ENCODE data around the gene COX10.

Gene COX10

DNA sequence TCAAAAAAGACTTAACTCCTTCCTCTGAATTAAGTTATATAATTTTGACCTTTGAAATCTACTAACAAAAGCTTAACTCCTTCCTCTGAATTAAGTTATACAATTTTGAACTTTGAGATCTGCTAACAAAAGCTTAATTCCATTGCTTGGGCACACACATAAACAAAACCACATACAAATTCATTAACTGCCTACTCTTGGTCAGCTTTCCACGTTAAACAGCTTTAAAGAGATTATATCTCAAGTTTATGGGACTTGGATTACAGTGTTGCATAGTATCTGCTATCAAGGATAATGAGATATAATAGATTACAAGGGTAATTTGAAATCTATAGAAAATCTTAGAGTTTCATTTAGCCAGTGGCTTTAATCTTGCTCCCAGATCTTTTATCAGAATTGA is 23.5 kb downstream of the COX10 start:
- no peak for DNase-seq
- Mint-ChIP-seq H3K27me3 (no peaks in the 10 kb centered on the region), H3K36me3 (ENCODE audit: low read depth) (peaks cover 18% of the 10 kb centered on the region), H3K27ac (no peak overlapping the region), H3K4me3 (no peak overlapping the region), H3K4me1 (peaks cover 42% of the 10 kb centered on the region), H3K9me3 (no peaks in the 10 kb centered on the region)
- ATAC-seq: no peak

GRCh38 chr17:14094676-14095601 is 25.6 kb downstream of the COX10 start:
- Mint-ChIP-seq H3K4me1 (peaks cover 24% of the 10 kb centered on the region), H3K9me3 (no peaks in the 10 kb centered on the region), H3K4me3 (no peak overlapping the region), H3K36me3 (ENCODE audit: low read depth) (peaks cover 17% of the 10 kb centered on the region), H3K27ac (no peak overlapping the region), H3K27me3 (no peaks in the 10 kb centered on the region)
- no peak for DNase-seq
- ATAC-seq: no peak

DNA sequence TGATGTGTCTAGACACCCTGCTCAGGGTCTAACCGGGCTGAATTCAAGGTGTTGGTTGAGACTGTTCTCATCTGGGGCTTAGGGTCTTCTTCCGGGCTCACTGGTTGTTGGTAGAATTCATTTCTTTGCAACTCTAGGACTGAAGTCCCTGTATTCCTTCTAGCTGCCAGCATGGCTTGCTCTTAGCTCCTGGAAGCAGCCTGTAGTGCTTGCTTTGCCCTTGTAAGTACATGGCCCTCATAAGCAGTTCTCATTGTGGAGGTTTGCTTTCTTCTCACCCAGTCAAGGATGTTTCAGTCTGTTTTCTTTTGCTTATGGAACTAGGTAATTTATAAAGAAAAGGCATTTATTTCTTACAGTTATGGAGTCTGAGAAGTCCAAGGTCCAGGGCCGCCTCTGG is 26.3 kb downstream of the COX10 start:
- Mint-ChIP-seq H3K27me3 (no peaks in the 10 kb centered on the region), H3K27ac (no peak overlapping the region), H3K4me1 (peaks cover 21% of the 10 kb centered on the region)

GRCh38 chr17:14098246-14098645 is 28.9 kb downstream of the COX10 start:
- Mint-ChIP-seq H3K36me3 (ENCODE audit: low read depth) (peaks cover 24% of the 10 kb centered on the region), H3K27ac (no peak overlapping the region), H3K27me3 (no peaks in the 10 kb centered on the region)

More for the DNA sequence above, 26.3 kb downstream of the COX10 start:
- peaks cover 15% of the 10 kb centered on the region for H3K36me3 Mint-ChIP-seq (ENCODE audit: low read depth)
- H3K9me3 Mint-ChIP-seq: no peaks in the 10 kb centered on the region
- H3K4me3 Mint-ChIP-seq: no peak overlapping the region
- DNase-seq: no peak
- ATAC-seq: no peak

GRCh38 chr17:14101976-14102375 is 32.7 kb downstream of the COX10 start:
- ATAC-seq (no peak), DNase-seq (no peak)
- H3K9me3 Mint-ChIP-seq: no peaks in the 10 kb centered on the region
- no peaks in the 10 kb centered on the region for H3K27me3 Mint-ChIP-seq
- H3K27ac Mint-ChIP-seq: no peak overlapping the region
- H3K36me3 Mint-ChIP-seq (ENCODE audit: low read depth): peaks cover 26% of the 10 kb centered on the region
- no peak overlapping the region for H3K4me3 Mint-ChIP-seq
- peaks cover 6% of the 10 kb centered on the region for H3K4me1 Mint-ChIP-seq

More at GRCh38 chr17:14098246-14098645, 28.9 kb downstream of the COX10 start:
- no peak for DNase-seq
- Mint-ChIP-seq H3K4me1 (peaks cover 7% of the 10 kb centered on the region), H3K4me3 (no peak overlapping the region), H3K9me3 (no peaks in the 10 kb centered on the region)
- ATAC-seq: no peak

DNA sequence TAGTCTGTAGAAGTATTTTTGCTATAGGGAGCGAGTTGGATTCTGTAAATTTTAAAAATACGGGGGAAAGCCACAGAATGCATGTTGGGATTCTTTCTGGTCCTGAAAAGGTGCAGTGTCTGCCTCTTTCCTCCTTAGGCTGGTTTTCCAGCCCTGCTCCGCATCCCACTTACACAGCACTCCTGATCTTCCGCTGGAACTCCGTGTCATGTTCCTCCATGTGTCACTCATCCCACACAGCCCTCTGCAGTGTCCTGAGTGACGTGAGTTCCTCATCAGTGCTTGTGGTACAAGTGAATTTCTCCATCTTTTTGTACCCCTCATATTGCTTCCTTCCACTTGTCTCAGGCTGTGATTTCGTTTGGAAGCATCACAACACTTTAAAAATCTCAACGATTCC is 34.5 kb downstream of the COX10 start:
- no peaks in the 10 kb centered on the region for H3K9me3 Mint-ChIP-seq
- DNase-seq (no peak), ATAC-seq (no peak)
- H3K27ac Mint-ChIP-seq: no peak overlapping the region
- H3K4me1 Mint-ChIP-seq: peaks cover 24% of the 10 kb centered on the region
- H3K27me3 Mint-ChIP-seq: no peaks in the 10 kb centered on the region
- no peak overlapping the region for H3K4me3 Mint-ChIP-seq
- H3K36me3 Mint-ChIP-seq (ENCODE audit: low read depth): peaks cover 31% of the 10 kb centered on the region

DNA sequence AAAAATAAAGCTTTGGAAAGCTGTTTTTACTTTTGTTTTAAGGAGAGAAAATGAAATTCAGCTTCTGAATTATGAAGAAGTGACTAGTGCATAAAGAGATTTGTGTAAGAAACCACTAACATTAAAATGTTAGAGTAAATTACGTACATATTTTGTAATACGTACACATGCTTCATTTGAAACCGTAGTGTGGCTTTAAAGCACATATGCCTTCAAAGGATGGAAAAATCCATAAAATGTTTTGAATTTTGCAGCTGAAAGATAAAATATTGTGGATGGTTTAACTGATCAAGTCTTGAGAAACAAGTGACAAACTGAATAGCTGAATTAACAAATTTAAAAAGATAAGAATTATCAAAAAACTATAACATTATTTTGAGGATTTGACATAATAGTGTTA is 35.4 kb downstream of the COX10 start:
- Mint-ChIP-seq H3K4me1 (peaks cover 24% of the 10 kb centered on the region), H3K4me3 (no peak overlapping the region), H3K27ac (no peak overlapping the region), H3K27me3 (no peaks in the 10 kb centered on the region), H3K9me3 (no peaks in the 10 kb centered on the region), H3K36me3 (ENCODE audit: low read depth) (peaks cover 35% of the 10 kb centered on the region)
- DNase-seq: no peak
- no peak for ATAC-seq

DNA sequence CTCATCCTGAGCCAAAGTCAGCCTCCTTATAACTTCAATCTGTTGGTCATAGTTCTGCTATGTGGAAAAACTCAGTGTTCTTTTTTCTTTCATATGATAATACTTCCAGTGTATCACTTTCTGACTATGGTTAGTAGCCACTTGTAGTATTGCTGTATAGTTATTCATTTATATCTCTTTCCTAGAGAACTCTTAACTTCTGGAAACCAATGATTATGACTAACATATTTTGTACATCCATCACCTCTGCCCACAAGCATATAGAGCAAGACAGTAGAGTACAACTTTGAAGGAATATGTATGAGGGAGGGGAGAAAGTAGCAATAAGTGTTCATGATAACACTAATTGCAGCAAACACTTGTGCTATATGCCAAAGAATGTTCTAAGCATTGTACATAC is 38.6 kb downstream of the COX10 start:
- peaks cover 33% of the 10 kb centered on the region for H3K36me3 Mint-ChIP-seq (ENCODE audit: low read depth)
- H3K4me1 Mint-ChIP-seq: peaks cover 37% of the 10 kb centered on the region
- H3K27ac Mint-ChIP-seq: no peak overlapping the region
- no peak overlapping the region for H3K4me3 Mint-ChIP-seq
- ATAC-seq (peak; percentile 66), DNase-seq (no peak)
- no peaks in the 10 kb centered on the region for H3K9me3 Mint-ChIP-seq
- no peaks in the 10 kb centered on the region for H3K27me3 Mint-ChIP-seq

DNA sequence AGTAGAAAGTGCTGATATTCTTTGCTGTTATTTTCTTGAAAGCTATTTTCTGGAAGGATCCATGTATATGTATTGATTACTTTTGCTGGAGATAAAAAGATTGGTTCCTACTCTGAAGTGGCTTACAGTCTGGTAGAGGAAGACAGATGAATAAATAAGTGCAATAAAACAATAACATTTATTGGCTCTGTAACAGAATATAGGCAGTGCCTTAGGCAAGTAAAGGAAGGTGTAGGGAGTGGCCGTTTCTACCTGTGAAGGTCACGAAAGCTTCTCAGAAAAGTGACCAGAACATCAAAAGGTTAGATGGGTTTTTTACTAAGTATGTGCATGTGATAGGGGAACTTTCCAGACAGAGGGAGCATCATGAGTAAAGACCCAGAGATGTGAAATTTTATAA is 43.1 kb downstream of the COX10 start:
- no peak overlapping the region for H3K27ac Mint-ChIP-seq
- H3K36me3 Mint-ChIP-seq (ENCODE audit: low read depth): peaks cover 41% of the 10 kb centered on the region
- H3K9me3 Mint-ChIP-seq: peaks cover 8% of the 10 kb centered on the region
- ATAC-seq (no peak), DNase-seq (no peak)
- H3K27me3 Mint-ChIP-seq: no peaks in the 10 kb centered on the region
- H3K4me1 Mint-ChIP-seq: peaks cover 53% of the 10 kb centered on the region
- no peak overlapping the region for H3K4me3 Mint-ChIP-seq

GRCh38 chr17:14113137-14113536 is 43.8 kb downstream of the COX10 start:
- Mint-ChIP-seq H3K4me1 (peaks cover 53% of the 10 kb centered on the region), H3K27ac (no peak overlapping the region), H3K4me3 (no peak overlapping the region), H3K36me3 (ENCODE audit: low read depth) (peaks cover 37% of the 10 kb centered on the region), H3K27me3 (no peaks in the 10 kb centered on the region), H3K9me3 (peaks cover 8% of the 10 kb centered on the region)
- DNase-seq (no peak), ATAC-seq (no peak)

DNA sequence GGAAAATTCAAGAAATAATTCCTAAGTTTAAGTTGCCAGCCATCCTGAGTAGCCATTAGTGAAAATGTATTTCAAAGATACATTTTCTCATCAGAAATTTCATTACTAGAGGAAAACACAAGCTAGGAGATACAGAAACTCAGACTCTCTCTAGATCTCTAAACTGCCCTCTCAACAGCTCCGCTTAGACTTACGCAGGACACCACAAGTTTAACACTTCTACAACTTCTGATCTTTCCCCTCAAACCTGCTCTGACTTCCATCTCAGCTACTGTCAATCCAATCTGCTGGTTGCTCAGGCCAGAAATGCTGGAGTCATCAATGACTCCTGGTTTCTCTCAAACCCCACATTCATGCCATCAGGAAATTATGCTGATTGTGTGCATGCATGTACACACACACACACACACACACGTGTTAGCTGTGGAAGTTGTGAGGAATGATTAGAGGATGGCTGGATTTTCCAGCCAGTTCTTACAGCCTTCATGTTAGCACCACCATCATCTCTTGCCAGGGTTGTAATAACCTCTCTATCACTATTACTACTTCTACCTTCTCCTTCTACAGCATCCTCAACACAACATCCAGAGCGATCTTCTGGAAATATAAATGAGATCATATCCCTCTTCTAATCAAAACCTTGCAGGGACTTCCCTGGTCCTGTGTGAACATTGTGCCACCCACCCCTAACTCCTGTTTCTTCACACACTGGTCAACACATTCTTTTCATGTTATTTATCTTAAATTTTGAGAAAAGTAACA is 47.1 kb downstream of the COX10 start:
- Mint-ChIP-seq H3K9me3 (peaks cover 13% of the 10 kb centered on the region), H3K4me1 (peaks cover 67% of the 10 kb centered on the region), H3K27ac (no peak overlapping the region), H3K27me3 (no peaks in the 10 kb centered on the region), H3K36me3 (ENCODE audit: low read depth) (peaks cover 36% of the 10 kb centered on the region), H3K4me3 (no peak overlapping the region)
- no peak for DNase-seq
- ATAC-seq: no peak

- peaks cover 80% of the 10 kb centered on the region for H3K4me1 Mint-ChIP-seq
- no peak overlapping the region for H3K4me3 Mint-ChIP-seq
- peaks cover 34% of the 10 kb centered on the region for H3K36me3 Mint-ChIP-seq (ENCODE audit: low read depth)
- no peaks in the 10 kb centered on the region for H3K27me3 Mint-ChIP-seq
- peak; percentile 94 for ATAC-seq
- H3K27ac Mint-ChIP-seq: peak overlapping the region; percentile 52
- H3K9me3 Mint-ChIP-seq: peaks cover 17% of the 10 kb centered on the region
- no peak for DNase-seq
Measured at GRCh38 chr17:14118951-14119350, 49.6 kb downstream of the COX10 start.

- no peaks in the 10 kb centered on the region for H3K27me3 Mint-ChIP-seq
- H3K9me3 Mint-ChIP-seq: peaks cover 17% of the 10 kb centered on the region
- H3K4me3 Mint-ChIP-seq: no peak overlapping the region
- peaks cover 83% of the 10 kb centered on the region for H3K4me1 Mint-ChIP-seq
- DNase-seq (no peak), ATAC-seq (peak; percentile 39)
- H3K36me3 Mint-ChIP-seq (ENCODE audit: low read depth): peaks cover 33% of the 10 kb centered on the region
- H3K27ac Mint-ChIP-seq: peak overlapping the region; percentile 52
Measured at GRCh38 chr17:14119546-14119945, 50.2 kb downstream of the COX10 start.

DNA sequence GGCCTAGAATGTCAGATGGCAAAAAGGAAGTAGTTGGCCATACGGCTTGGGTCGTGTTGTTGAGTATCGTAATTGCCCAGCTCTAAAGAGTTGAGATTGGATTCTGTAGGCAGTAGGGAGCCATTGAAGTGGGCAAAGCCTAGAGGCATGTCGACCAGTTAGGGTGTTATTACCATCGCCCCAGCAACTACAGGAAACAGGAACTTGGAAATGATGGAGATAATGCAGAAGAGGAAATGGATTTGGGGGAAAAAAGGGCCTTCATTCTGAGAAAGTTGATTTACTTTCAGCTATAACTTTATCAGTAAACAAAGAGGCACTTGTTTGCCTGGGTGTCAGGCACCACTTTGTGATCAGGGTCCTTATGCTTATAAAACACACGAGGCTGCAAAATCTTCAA is 52.6 kb downstream of the COX10 start:
- peaks cover 9% of the 10 kb centered on the region for H3K9me3 Mint-ChIP-seq
- H3K27ac Mint-ChIP-seq: no peak overlapping the region
- ATAC-seq (no peak), DNase-seq (no peak)
- peaks cover 18% of the 10 kb centered on the region for H3K36me3 Mint-ChIP-seq (ENCODE audit: low read depth)
- peaks cover 73% of the 10 kb centered on the region for H3K4me1 Mint-ChIP-seq
- H3K27me3 Mint-ChIP-seq: no peaks in the 10 kb centered on the region
- no peak overlapping the region for H3K4me3 Mint-ChIP-seq

Data from activated naive CD8-positive, alpha-beta T cell treated with anti-CD3 and anti-CD28 coated beads, Interleukin-2, amount 50 U/mL, for 24 hours (primary cell).